ENCODE data around the gene TRPC4.

The TRPC4 gene

GRCh38 chr13:37772644-37773043 is 96.9 kb downstream of the TRPC4 start:
- TF ChIP-seq TCF12 (IDR thresholded peaks at IDR 0.05; ENCODE audit: low read depth) = no peak
- no peak for TF ChIP-seq RAD21 (IDR thresholded peaks at IDR 0.05; ENCODE audit: low read depth)
- no peak for TF ChIP-seq ZBTB7A (IDR thresholded peaks at IDR 0.05; ENCODE audit: low read depth)
- no peak for TF ChIP-seq CREB1 (IDR thresholded peaks at IDR 0.05; ENCODE audit: low read depth)
- no peak for TF ChIP-seq YY1 (IDR thresholded peaks at IDR 0.05; ENCODE audit: low read depth)
- TF ChIP-seq TAF1 (IDR thresholded peaks at IDR 0.05; ENCODE audit: low read depth) = no peak
- no peak for TF ChIP-seq REST (IDR thresholded peaks at IDR 0.05; ENCODE audit: low read depth)
- no peak for TF ChIP-seq FOXM1 (IDR thresholded peaks at IDR 0.05; ENCODE audit: borderline replicate concordance, low read depth)
- TF ChIP-seq NFIC (IDR thresholded peaks at IDR 0.05) = no peak
- no peak for TF ChIP-seq MAX (IDR thresholded peaks at IDR 0.05)
- no peak for TF ChIP-seq EGR1 (IDR thresholded peaks at IDR 0.05)
- TF ChIP-seq EP300 (IDR thresholded peaks at IDR 0.05; ENCODE audit: borderline replicate concordance) = no peak

GRCh38 chr13:37769545-37769944 is 100.0 kb downstream of the TRPC4 start:
- TF ChIP-seq EGR1 (IDR thresholded peaks at IDR 0.05) (no peak), TCF12 (IDR thresholded peaks at IDR 0.05; ENCODE audit: low read depth) (no peak), EP300 (IDR thresholded peaks at IDR 0.05; ENCODE audit: borderline replicate concordance) (no peak), REST (IDR thresholded peaks at IDR 0.05; ENCODE audit: low read depth) (no peak), RAD21 (IDR thresholded peaks at IDR 0.05; ENCODE audit: low read depth) (no peak), MAX (IDR thresholded peaks at IDR 0.05) (no peak), YY1 (IDR thresholded peaks at IDR 0.05; ENCODE audit: low read depth) (no peak), FOXM1 (IDR thresholded peaks at IDR 0.05; ENCODE audit: borderline replicate concordance, low read depth) (no peak), ZBTB7A (IDR thresholded peaks at IDR 0.05; ENCODE audit: low read depth) (no peak), TEAD4 (IDR thresholded peaks at IDR 0.05) (no peak)
- TF ChIP-seq, protein P1, sequence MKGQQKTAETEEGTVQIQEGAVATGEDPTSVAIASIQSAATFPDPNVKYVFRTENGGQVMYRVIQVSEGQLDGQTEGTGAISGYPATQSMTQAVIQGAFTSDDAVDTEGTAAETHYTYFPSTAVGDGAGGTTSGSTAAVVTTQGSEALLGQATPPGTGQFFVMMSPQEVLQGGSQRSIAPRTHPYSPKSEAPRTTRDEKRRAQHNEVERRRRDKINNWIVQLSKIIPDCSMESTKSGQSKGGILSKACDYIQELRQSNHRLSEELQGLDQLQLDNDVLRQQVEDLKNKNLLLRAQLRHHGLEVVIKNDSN (IDR thresholded peaks at IDR 0.05) = no peak

- TF ChIP-seq TAF1 (IDR thresholded peaks at IDR 0.05; ENCODE audit: low read depth) = no peak
- TF ChIP-seq MAX (IDR thresholded peaks at IDR 0.05) = no peak
- TF ChIP-seq TCF12 (IDR thresholded peaks at IDR 0.05; ENCODE audit: low read depth) = no peak
- TF ChIP-seq RAD21 (IDR thresholded peaks at IDR 0.05; ENCODE audit: low read depth) = peak; percentile 58
These were observed 100.5 kb downstream of the TRPC4 start for GRCh38 chr13:37769078-37769477.

DNA sequence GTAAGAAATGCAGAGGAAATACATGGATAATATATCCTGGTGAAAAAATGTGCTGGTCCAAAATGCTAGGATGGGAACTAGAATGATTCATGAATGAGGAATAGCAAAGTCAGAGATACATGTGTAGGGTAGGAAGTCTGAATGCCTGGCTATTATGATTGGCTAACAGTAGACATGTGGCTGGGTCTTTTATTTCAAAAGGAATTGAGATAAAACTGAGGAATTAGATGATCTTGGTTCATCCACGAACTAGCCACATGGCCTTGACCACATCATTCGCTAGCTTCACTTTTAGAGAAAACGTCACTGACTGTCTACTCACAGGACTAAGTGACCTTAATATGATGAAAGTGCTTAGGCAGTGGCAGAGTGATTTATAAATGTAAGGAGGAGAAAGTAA is 103.1 kb downstream of the TRPC4 start:
- TF ChIP-seq TAF1 (IDR thresholded peaks at IDR 0.05; ENCODE audit: low read depth) = no peak
- TF ChIP-seq, protein P1 (IDR thresholded peaks at IDR 0.05) = no peak
- TF ChIP-seq EGR1 (IDR thresholded peaks at IDR 0.05) = no peak
- TF ChIP-seq REST (IDR thresholded peaks at IDR 0.05; ENCODE audit: low read depth) = no peak
- no peak for TF ChIP-seq ZBTB7A (IDR thresholded peaks at IDR 0.05; ENCODE audit: low read depth)
- TF ChIP-seq RAD21 (IDR thresholded peaks at IDR 0.05; ENCODE audit: low read depth) = no peak
- TF ChIP-seq YY1 (IDR thresholded peaks at IDR 0.05; ENCODE audit: low read depth) = no peak
- no peak for TF ChIP-seq TEAD4 (IDR thresholded peaks at IDR 0.05)
- TF ChIP-seq NFIC (IDR thresholded peaks at IDR 0.05) = no peak
- no peak for TF ChIP-seq MAX (IDR thresholded peaks at IDR 0.05)
- no peak for TF ChIP-seq TCF12 (IDR thresholded peaks at IDR 0.05; ENCODE audit: low read depth)
- no peak for TF ChIP-seq FOXM1 (IDR thresholded peaks at IDR 0.05; ENCODE audit: borderline replicate concordance, low read depth)
- no peak for TF ChIP-seq EP300 (IDR thresholded peaks at IDR 0.05; ENCODE audit: borderline replicate concordance)
- TF ChIP-seq CREB1 (IDR thresholded peaks at IDR 0.05; ENCODE audit: low read depth) = no peak
- no peak for TF ChIP-seq CEBPB (IDR thresholded peaks at IDR 0.05)
